ENCODE data around the gene MOB3C.

- TF ChIP-seq EZH2 (IDR thresholded peaks at IDR 0.05; ENCODE audit: borderline replicate concordance, insufficient read depth, low read length, poor library complexity, severe bottlenecking) (no peak), POLR2AphosphoS5 (IDR thresholded peaks at IDR 0.05) (no peak), REST (IDR thresholded peaks at IDR 0.05; ENCODE audit: borderline replicate concordance) (no peak), EP300 (conservative IDR thresholded peaks at IDR 0.05; ENCODE audit: poor library complexity, severe bottlenecking) (no peak), CTCF (IDR thresholded peaks at IDR 0.05; ENCODE audit: poor library complexity, severe bottlenecking) (no peak), RAD21 (conservative IDR thresholded peaks at IDR 0.05) (no peak), TAF1 (IDR thresholded peaks at IDR 0.05; ENCODE audit: low read depth) (no peak), SMC3 (conservative IDR thresholded peaks at IDR 0.05; ENCODE audit: poor library complexity) (no peak)
These were observed 4.9 kb downstream of the MOB3C start for GRCh38 chr1:46611691-46612221.

All from neural cell (in vitro differentiated cells).